GM21619 (cell line): ENCODE data around the gene IGF2BP3.
A peak's percentile ranks its signal among the peaks of the same experiment; 100 is the strongest.
"Not testable (repeated sequence)": the region's sequence is repeated elsewhere in the genome, so short reads cannot be mapped to it uniquely, and the experiment has no call there.

Experiments used
- ATAC-seq: cut with Tn5 transposase; IDR thresholded peaks from one replicate; pipeline ENCODE4 v1.9.1; 2021; ENCODE audit not compliant: unreplicated experiment

Gene IGF2BP3

GRCh38 chr7:23426876-23427275 lies 43.4 kb downstream of the IGF2BP3 start:
- no peak for ATAC-seq

- no peak for ATAC-seq
Observed at GRCh38 chr7:23422909-23423308, 47.4 kb downstream of the IGF2BP3 start.

DNA sequence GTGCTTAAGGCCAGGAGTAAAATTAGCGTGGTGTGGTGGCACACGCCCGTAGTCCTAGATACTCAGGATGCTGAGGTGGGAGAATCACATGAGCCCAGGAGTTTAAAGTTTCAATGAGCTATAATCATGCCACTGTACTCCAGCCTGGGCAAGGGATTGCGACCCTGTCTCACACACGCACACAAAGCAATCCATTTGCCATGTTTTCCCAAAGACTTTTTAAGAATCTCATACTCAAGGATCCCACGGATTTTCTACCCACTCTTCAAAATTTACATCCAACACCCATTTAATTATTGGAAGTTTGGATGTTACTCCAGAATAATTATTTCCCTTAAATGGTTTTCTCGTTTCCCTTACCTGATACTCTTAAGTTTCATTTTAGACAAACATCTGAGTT lies 47.9 kb downstream of the IGF2BP3 start:
- ATAC-seq: no peak

GRCh38 chr7:23419845-23420244 lies 50.4 kb downstream of the IGF2BP3 start:
- no peak for ATAC-seq

- ATAC-seq: no peak
Observed at GRCh38 chr7:23419160-23419559, 51.1 kb downstream of the IGF2BP3 start.

GRCh38 chr7:23418046-23418445 lies 52.2 kb downstream of the IGF2BP3 start:
- ATAC-seq: no peak

DNA sequence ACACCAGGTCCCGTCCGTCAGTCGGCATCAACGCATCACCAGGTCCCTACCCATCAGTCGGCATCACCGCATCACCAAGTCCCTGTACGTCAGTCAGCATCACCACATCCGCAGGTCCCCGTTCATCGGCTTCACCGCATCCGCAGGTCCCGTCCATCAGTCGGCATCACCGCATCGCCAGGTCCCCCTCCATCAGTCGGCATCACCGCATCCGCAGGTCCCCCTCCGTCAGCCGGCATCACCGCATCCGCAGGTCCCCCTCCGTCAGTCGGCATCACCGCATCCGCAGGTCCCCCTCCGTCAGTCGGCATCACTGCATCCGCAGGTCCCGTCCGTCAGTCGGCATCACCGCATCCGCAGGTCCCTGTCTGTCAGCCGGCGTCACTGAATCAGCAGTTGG lies 55.1 kb downstream of the IGF2BP3 start:
- ATAC-seq: no peak

DNA sequence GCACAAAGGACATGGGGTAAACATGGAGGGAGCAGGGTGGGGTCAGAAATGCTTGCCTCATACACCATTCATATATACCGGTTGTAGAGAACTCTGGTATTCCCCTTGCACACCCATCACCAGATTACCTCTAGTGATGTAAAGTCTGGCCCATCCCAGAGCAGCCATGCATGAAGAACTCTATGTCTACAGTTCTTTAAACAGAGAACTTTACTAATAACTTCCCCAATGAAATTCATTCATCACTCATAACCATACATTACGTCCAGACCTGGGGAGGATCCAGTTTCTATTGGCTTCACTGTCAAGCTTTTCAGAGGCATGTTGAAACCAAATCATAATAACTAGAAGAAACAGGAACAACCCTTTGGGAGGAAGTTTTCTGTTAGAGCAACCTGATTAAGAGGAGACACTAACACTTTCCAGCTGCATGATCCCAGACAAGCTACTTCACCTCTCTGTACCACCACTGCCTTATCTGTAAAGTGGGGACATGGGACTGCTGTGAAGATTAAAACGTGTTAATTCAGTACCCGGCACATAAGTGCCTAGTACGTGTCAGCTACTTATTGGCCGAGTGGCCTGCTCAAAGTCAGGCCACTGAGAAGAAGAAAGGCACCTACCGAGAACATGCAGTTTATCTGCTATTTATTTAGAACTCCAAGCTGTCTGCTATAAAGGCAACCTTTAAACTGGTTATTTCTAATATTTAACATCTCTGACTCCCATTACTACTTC lies 59.7 kb downstream of the IGF2BP3 start:
- ATAC-seq: peak; percentile 93

DNA sequence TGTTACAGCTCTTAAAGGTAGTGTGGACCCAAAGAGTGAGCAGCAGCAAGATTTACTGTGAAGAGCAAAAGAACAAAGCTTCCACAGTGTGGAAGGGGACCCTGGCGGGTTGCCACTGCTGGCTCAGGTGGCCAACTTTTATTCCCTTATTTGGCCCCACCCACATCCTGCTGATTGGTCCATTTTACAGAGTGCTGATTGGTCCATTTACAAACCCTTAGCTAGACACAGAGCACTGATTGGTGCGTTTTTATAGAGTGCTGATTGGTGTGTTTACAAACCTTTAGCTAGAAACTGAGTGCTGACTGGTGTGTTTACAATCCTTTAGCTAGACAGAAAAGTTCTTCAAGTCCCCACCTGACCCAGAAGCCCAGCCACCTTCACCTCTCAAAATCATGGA lies 63.7 kb downstream of the IGF2BP3 start:
- ATAC-seq: not testable (repeated sequence)

DNA sequence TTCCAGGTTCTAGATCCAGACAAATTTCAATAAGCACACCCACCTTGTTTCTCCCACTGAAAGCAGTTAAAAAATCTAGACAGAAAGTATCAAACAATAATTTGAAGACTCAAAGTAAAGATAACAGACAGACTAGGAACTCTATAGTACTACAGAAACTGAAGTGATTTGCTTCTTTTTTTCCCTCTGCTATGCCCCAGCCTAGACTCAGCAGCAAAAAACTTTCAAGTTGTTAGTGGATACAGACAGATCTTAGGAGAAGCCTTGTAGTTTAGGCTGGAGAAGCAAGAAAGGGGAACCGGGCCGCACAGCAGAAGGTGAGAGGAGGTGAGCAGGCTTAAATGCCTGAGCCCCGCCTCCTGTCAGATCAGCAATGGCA lies 65.1 kb downstream of the IGF2BP3 start:
- ATAC-seq: no peak

DNA sequence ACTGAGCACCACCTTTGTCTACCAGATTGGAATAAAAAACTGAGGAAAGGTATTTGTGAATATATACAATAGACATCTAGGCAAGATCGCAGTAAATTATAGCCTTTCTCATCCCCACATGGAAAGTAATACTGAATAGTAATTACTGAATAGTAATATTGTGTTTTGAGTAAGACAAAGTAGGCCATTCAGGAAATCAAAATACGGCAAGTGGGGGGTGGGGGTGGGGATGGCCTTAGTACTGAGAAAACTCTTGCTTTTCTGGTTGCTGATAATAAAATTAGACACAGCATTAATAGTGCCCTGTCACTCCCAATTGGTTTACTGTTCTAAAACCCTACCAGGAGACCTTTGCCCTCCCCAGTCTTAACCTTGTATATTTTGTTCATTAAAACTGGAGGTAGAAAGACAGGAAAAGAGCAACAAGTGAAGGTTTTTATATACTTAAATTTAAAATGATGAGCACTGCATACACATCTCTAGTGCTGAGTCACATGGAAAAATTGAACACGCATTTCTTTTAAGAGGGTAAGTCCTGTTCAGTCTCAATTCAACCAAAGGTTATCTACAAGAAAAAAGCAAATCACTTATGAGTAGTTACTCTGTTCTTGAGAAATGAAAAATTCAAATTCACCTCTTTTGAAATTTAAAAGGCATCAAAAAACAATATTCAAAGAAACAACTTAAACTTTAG lies 65.6 kb downstream of the IGF2BP3 start:
- no peak for ATAC-seq

DNA sequence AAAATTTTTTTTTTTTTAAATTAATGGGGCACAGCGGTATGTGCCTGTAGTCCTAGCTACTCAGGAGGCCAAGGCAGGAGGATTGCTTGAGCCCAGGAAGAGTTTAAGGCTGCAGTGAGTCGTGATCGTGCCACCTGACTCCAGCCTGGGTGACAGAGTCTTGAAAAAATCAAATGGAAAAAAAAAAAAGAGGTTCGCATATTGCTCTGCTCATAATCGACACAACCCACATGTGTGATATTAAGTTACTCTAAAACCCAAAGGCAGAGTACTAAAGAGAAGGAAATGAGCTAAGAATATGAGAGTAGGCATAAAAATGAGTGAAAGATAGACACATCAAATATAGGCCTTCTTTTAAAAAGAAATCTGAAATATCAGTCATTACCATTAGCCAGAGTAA lies 66.3 kb downstream of the IGF2BP3 start:
- ATAC-seq: no peak

- not testable (repeated sequence) for ATAC-seq
Observed at GRCh38 chr7:23398090-23398489, 72.2 kb downstream of the IGF2BP3 start.

GRCh38 chr7:23397241-23397640 lies 73.0 kb downstream of the IGF2BP3 start:
- ATAC-seq: no peak

DNA sequence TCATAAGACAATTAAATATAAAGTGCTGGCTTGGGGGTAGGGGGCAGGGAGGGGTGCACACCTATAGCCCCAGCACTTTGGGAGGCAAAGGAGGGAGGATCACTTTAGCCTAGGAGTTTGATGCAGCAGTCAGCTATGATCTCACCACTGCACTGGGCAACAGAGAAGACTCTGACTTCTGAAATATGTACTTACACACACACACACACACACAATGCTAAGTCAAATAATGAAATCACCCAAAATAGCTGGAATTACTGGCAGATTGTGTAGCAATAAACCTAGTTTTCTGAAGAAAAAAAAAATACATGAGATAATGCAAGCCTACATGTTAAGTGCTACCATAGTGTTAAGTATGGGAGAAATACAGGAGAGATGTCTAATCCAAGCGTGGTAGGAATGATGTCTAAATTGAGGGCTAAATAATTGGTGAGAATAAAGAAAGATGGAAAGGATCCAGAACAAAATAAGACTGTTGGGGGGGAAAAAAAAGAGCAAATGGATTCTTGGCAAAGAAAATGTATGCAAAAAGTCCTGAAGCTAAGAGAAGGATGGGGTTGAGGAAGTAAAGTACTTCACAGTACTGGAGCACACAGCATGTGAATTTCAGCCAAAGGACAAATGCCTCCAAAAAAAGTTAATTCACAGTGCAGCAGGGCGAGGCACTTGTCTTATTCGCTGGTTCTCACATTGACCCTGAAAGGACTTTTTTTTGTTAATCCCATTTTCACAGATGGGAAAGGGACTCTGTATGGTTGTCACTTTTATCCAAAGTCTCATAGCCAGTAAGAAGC lies 73.9 kb downstream of the IGF2BP3 start:
- ATAC-seq: no peak

- no peak for ATAC-seq
Observed at GRCh38 chr7:23394488-23395171, 75.7 kb downstream of the IGF2BP3 start.

DNA sequence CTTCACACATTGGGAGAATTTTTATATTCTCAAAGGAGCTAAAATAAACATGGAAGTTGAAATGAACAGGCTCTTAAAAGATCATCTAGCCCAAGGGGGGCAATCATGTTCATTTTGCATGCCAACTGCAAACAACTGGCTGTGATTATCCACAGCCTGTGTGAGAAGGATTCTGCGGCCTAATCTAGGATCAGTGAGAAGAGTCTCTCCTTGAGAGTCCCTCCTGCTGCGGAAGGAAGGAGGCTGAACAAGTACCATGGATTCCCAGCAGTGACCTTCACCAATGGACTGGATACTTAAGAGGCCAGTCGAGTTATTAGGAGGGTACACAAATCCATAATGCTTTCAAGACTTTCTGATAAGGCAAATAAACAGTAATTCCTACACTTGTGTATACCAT lies 76.7 kb downstream of the IGF2BP3 start:
- ATAC-seq: no peak

- no peak for ATAC-seq
Observed at GRCh38 chr7:23389701-23390100, 80.6 kb downstream of the IGF2BP3 start.

GRCh38 chr7:23387583-23387982 lies 82.7 kb downstream of the IGF2BP3 start:
- ATAC-seq: no peak

DNA sequence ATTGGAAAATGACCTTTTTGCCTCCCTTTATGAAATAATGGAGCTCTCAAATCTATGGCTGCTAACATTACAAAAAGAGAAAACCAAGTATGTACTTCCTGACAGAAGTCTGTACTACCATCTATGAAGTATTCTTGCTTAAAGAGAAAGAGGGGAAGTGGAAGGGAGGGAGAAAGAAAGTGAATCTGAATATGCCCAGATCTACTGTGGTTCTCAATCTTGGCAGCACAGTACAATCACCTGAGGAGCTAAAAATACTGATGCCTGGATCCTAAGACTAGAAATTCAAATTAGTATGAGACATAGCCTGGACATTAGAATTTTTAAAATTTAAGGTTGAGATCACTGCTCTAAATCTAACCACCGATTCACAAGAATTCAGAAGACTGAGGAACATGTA lies 85.2 kb downstream of the IGF2BP3 start:
- no peak for ATAC-seq

DNA sequence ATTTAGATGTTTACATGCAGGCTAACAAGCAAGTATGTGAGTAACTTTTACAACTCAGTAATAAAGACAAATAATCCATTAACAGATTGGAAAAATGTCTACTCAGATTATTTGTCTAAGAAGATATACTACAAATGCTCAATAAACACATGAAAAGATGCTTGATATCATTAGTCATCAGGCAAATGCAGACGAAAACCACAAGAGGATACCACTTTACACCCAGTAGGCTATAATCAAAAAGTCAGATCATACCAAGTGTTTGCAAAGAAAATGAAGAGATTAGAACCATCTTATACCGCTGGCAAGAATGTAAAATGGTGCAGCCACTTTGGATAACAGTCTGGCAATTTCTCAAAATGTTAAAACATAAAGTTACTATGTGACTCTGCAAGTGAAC lies 87.1 kb downstream of the IGF2BP3 start:
- ATAC-seq: no peak
